A549 (cell line): ENCODE results near the gene ATP8B4. TPM values are rescaled to one million over a fixed set of nuclear protein-coding genes. Genes with fewer than 3 reads are reported as not detected.

Experiments
- ATAC-seq, 2 experiments: fragments of 200-7000 bp in 1 of 2; fragments of >200 bp in 1 of 2; cut with Nextera tagmentation in 1 of 2; cut with Tn5 transposase in 1 of 2; 3 replicates each; pipeline versions ENCODE4 v1.8.0 to v1.9.1; 2018 to 2020; ENCODE audit warnings: mild to moderate bottlenecking in 1 of 2, moderate library complexity in 1 of 2
- CTCF ChIA-PET: fragments of 300-600 bp; sonication (Branson Sonifier 250); formaldehyde crosslinking; extraction: SDS; loops from one replicate; lab custom pipeline; 2021; ENCODE audit warnings: antibody characterized with exemption, inconsistent platforms; lab: Yijun Ruan, JAX
- POLR2A ChIA-PET: fragments of 350-600 bp; formaldehyde crosslinking; extraction: SDS; loops from one replicate; lab custom pipeline; 2021; ENCODE audit warnings: antibody characterized with exemption, inconsistent platforms; lab: Yijun Ruan, JAX
- DNase-seq, 2 experiments: peaks; one replicate each; pipeline versions ENCODE4 v3.0.0 to v3.0.0-alpha.2; 2011 to 2016; ENCODE audit warnings: low read depth in 1 of 2, low spot score in 1 of 2
- FAIRE-seq: peaks from 2 replicates; lab custom pipeline; 2011; peaks lifted over from hg19 to GRCh38; lab: Jason Lieb, UNC
- H3K27ac ChIP-seq, 2 experiments: fragments of >200 bp; sonication (Bioruptor Twin); formaldehyde crosslinking; 3 replicates each; pipeline ENCODE4 v1.5.1; 2016 to 2017
- H3K4me1 ChIP-seq: fragments of >200 bp; sonication (Bioruptor Twin); formaldehyde crosslinking; 3 replicates; pipeline ENCODE4 v1.6.1; 2016
- H3K4me2 ChIP-seq: fragments of >200 bp; sonication (Bioruptor Twin); formaldehyde crosslinking; 3 replicates; pipeline ENCODE4 v1.6.1; 2016
- H3K4me3 ChIP-seq: fragments of >200 bp; sonication (Bioruptor Twin); formaldehyde crosslinking; 3 replicates; pipeline ENCODE4 v1.5.1; 2016
- H3K9me3 ChIP-seq: fragments of >200 bp; sonication (Bioruptor Twin); formaldehyde crosslinking; 3 replicates; pipeline ENCODE4 v1.6.1; 2016
- ATOH8 ChIP-seq: fragments of 250-450 bp; sonication (Bioruptor Pico); IDR thresholded peaks from 2 replicates; pipeline ENCODE4 v1.5.0; 2020; ENCODE audit warnings: low read depth, mild to moderate bottlenecking, moderate library complexity
- BHLHE40 ChIP-seq: IDR thresholded peaks from 2 replicates; pipeline ENCODE4 v1.6.1; 2012; ENCODE audit warnings: low read depth, low read length, inconsistent platforms
- CEBPB ChIP-seq, 2 experiments: fragments of >200 bp in 1 of 2; sonication (Bioruptor Twin) in 1 of 2; formaldehyde crosslinking in 1 of 2; IDR thresholded peaks; 2 replicates each; pipeline ENCODE4 v1.6.1; 2012 to 2016
- EP300 ChIP-seq, 2 experiments: fragments of >200 bp; sonication (Bioruptor Twin); formaldehyde crosslinking; IDR thresholded peaks; 2 replicates in 1 of 2; 3 replicates in 1 of 2; pipeline ENCODE4 v1.6.1; 2016 to 2017
- FOSL2 ChIP-seq, 2 experiments: fragments of 450-650 bp in 1 of 2; fragments of >200 bp in 1 of 2; sonication (Bioruptor Twin) in 1 of 2; formaldehyde crosslinking; IDR thresholded peaks; 2 replicates each; pipeline versions ENCODE4 v1.5.0 to v1.6.1; 2016 to 2020; ENCODE audit warnings: mild to moderate bottlenecking in 1 of 2, moderate library complexity in 1 of 2
- GATA3 ChIP-seq: IDR thresholded peaks from 2 replicates; pipeline ENCODE4 v1.6.1; 2012; ENCODE audit warnings: borderline replicate concordance
- HES2 ChIP-seq: fragments of >200 bp; sonication (Bioruptor Twin); formaldehyde crosslinking; IDR thresholded peaks from 2 replicates; pipeline ENCODE4 v1.6.1; 2016
- MAFK ChIP-seq: fragments of 450-650 bp; IDR thresholded peaks from 2 replicates; pipeline ENCODE4 v1.6.1; 2014; ENCODE audit not compliant: partially characterized antibody
- MAX ChIP-seq: IDR thresholded peaks from 2 replicates; pipeline ENCODE4 v1.6.1; 2012
- MAZ ChIP-seq: fragments of 150-350 bp; IDR thresholded peaks from 2 replicates; pipeline ENCODE4 v1.6.1; 2014; ENCODE audit warnings: antibody characterized with exemption, low read depth, low read length, borderline replicate concordance
- NPAS2 ChIP-seq: fragments of 250-450 bp; sonication (Bioruptor Pico); IDR thresholded peaks from 2 replicates; pipeline ENCODE4 v1.8.0; 2022; ENCODE audit warnings: mild to moderate bottlenecking, moderate library complexity, borderline replicate concordance
- NR3C1 ChIP-seq: fragments of >200 bp; sonication (Bioruptor Twin); formaldehyde crosslinking; IDR thresholded peaks from 3 replicates; pipeline ENCODE4 v1.6.1; 2017
- PHF8 ChIP-seq: fragments of 200-600 bp; sonication (generic); IDR thresholded peaks from 2 replicates; pipeline ENCODE4 v1.6.1; 2016; ENCODE audit warnings: low read depth, mild to moderate bottlenecking, antibody characterized with exemption, moderate library complexity, borderline replicate concordance
- REST ChIP-seq: fragments of 200-600 bp; sonication (generic); IDR thresholded peaks from 2 replicates; pipeline ENCODE4 v1.6.1; 2016; ENCODE audit warnings: antibody characterized with exemption, mild to moderate bottlenecking, moderate library complexity
- ZC3H11A ChIP-seq: fragments of 450-650 bp; IDR thresholded peaks from 2 replicates; pipeline ENCODE4 v1.6.1; 2014; ENCODE audit warnings: antibody characterized with exemption, mild to moderate bottlenecking
- ZNF302 ChIP-seq: fragments of 250-450 bp; sonication (Bioruptor Pico); IDR thresholded peaks from 2 replicates; pipeline ENCODE4 v1.9.0; 2021; ENCODE audit warnings: inconsistent platforms, mild to moderate bottlenecking, moderate library complexity
- WGBS: methylation state at CpG from one replicate; pipeline ENCODE4 v1.1.6; 2017; ENCODE audit errors: missing lambda C conversion rate; 5-methylcytosine and 5-hydroxymethylcytosine counted together
- polyA plus RNA-seq, 4 experiments: library from polyadenylated mRNA; depleted of rRNA in 3 of 4; stranded (reverse); fragments of >200 nt; fragmentation: RNase III in 1 of 4; extraction: RNeasy Plus Mini Kit Qiagen cat#74134 plus additional on column Dnase treatment in 1 of 4; gene quantifications; 2 replicates in 3 of 4; 3 replicates in 1 of 4; pipeline ENCODE4 v1.2.3, GENCODE V29; 2011 to 2017
- TF ChIP-seq, protein P1 (sequence below): fragments of >200 bp; sonication (Bioruptor Twin); formaldehyde crosslinking; IDR thresholded peaks from 3 replicates; pipeline ENCODE4 v1.5.1; 2016

ATP8B4 gene
- polyA plus RNA-seq, 2 of the 4 experiments (the other 2 are of a cell fraction) = 0.88 to 1.7 TPM

DNA sequence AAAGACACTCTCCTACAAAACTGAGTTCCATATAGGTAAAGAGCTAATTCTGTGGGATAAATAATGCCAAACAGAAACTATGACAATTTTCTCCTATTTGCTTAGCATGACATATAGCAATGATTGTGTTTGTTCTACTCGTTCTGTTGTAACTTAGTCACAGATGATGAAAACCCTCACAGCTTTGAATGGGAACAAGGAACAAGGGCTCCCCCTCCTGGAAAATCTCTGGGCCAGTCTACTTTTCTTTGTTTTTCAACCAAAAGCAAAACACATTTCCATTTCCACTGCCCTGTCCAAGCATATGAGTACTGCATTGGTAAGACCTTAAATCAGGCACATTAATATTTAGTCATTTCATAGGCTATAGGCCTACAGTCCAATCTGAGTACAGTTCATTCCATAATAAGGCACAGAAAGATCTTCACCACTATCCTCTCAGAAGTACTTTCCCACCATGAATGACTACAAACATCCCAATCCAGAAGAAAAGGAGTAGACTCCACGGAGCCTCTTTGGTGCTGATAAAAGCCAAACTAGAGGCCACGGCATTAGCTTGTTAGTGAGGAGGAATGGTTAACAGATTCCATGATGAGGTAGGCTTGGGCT is 67.1 kb downstream of the ATP8B4 start (continued):
- TF ChIP-seq FOSL2 (IDR thresholded peaks at IDR 0.05) = peak; percentile 54
- TF ChIP-seq FOSL2 (CRISPR knock-in tag; IDR thresholded peaks at IDR 0.05) = peak; percentile 90
- TF ChIP-seq, protein P1, sequence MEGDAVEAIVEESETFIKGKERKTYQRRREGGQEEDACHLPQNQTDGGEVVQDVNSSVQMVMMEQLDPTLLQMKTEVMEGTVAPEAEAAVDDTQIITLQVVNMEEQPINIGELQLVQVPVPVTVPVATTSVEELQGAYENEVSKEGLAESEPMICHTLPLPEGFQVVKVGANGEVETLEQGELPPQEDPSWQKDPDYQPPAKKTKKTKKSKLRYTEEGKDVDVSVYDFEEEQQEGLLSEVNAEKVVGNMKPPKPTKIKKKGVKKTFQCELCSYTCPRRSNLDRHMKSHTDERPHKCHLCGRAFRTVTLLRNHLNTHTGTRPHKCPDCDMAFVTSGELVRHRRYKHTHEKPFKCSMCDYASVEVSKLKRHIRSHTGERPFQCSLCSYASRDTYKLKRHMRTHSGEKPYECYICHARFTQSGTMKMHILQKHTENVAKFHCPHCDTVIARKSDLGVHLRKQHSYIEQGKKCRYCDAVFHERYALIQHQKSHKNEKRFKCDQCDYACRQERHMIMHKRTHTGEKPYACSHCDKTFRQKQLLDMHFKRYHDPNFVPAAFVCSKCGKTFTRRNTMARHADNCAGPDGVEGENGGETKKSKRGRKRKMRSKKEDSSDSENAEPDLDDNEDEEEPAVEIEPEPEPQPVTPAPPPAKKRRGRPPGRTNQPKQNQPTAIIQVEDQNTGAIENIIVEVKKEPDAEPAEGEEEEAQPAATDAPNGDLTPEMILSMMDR = peak; percentile 97
- TF ChIP-seq NR3C1 = no peak
- TF ChIP-seq ZC3H11A = no peak
- TF ChIP-seq HES2 = peak; percentile 66; the same call in 1 of the 2 replicates
- peak; percentile 90 to 96 for TF ChIP-seq CEBPB (IDR thresholded peaks at IDR 0.05)
- TF ChIP-seq PHF8 = no peak
- TF ChIP-seq REST = no peak
- no peak for TF ChIP-seq ZNF302 (CRISPR knock-in tag)
- TF ChIP-seq EP300 (IDR thresholded peaks at IDR 0.05) = peak in 1 of 2 experiments; percentile 24; a peak in 1 of 5 replicates

DNA sequence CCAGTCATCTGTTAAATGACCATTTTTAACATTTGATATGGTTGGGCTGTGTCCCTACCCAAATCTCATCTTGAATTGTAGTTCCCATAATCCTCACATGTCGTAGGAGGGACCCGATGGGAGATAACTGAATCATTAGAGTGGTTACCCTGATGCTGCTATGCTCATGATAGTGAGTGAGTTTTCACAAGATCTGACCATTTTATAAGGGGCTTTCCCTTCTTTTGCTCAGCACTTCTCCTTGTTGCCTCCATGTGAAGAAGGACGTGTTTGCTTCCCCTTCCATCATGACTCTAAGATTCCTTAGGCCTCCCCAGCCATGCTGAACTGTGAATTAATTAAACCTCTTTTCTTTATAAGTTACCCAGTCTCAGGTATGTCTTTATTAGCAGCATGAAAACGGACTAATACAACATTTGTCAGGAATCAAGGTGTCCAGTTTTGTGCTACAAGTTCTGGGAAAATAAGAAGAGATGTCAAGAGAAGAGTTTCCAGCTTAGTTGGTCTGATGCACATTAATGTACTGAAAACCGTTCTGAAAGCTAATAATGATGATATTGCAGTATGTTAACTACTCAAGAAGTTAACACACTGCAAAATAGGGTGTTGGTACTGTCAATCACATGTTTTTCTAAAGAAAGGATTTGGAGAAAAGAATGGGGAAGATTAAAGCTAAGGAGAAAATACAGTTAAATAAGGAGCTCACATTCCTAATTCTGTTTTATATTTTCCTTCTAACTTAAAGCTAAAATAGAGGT is 67.9 kb downstream of the ATP8B4 start:
- no peak for TF ChIP-seq NPAS2 (CRISPR knock-in tag)
- TF ChIP-seq MAX = no peak
- peak; percentile 76 for TF ChIP-seq MAFK
- no peak for TF ChIP-seq GATA3
- TF ChIP-seq, all 56 proteins: peak for 1
- DNase-seq (no peak), FAIRE-seq (peak; percentile 86), ATAC-seq (peak in 1 of 2 experiments; percentile 14; a peak in 2 of 6 replicates)
- Histone ChIP-seq H3K9me3 (no peaks in the 10 kb centered on the region), H3K4me3 (no peak overlapping the region; the same call in 2 of the 3 replicates), H3K4me1 (peaks cover 21% of the 10 kb centered on the region), H3K27ac (peak overlapping the region; percentile 61 to 77), H3K4me2 (peak overlapping the region; percentile 65)
- 74% methylated on average over 5 of the region's 5 CpGs for WGBS
- POLR2A ChIA-PET = interaction anchor here (0.6 to 1.1 kb wide), 3 partner anchors 219 to 882 kb away, joined by 3 read pairs; no protein-coding TSS in a partner anchor
- CTCF ChIA-PET = interaction anchor here (0.5 to 5.8 kb wide), 40 partner anchors 8 to 1211 kb away, joined by 3 to 41 read pairs (median 4); no protein-coding TSS in a partner anchor

DNA sequence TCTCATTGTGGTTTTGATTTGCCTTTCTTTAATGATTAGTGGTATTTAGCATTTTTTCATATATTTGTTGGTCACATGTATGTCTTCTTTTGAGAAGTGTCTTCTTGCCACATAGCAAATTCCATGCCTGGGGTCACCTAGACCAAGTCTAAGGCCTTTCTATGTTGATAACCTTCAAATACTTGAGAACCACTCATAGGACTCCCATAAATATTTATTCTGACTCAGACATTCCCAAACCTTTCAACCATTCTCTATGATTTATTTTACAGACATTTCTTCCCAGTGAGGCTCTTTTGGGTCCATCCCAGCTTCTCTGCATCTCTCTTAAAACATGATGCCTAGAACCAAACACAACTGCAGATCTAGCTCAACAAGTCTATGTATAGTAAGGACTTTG is 69.2 kb downstream of the ATP8B4 start:
- no peak overlapping the region for H3K4me3 ChIP-seq
- H3K9me3 ChIP-seq = no peaks in the 10 kb centered on the region
- peak in 1 of 2 experiments; percentile 47; a peak in 3 of 6 replicates for ATAC-seq
- ChIA-PET CTCF (interaction anchor here (1.1 to 3.9 kb wide), 2 partner anchors 95 to 147 kb away, joined by 3 to 21 read pairs; no protein-coding TSS in a partner anchor), POLR2A (no interaction called here)
- H3K4me1 ChIP-seq = peaks cover 21% of the 10 kb centered on the region
- TF ChIP-seq FOSL2 (IDR thresholded peaks at IDR 0.05) (no peak), FOSL2 (CRISPR knock-in tag; IDR thresholded peaks at IDR 0.05) (0 out of 2 replicates have a peak, but pooled peaks have one; percentile 26), HES2 (no peak), MAZ (no peak), BHLHE40 (no peak), ATOH8 (CRISPR knock-in tag) (0 out of 2 replicates have a peak, but pooled peaks have one; percentile 4)
- no peak overlapping the region for H3K4me2 ChIP-seq
- peak overlapping the region in 1 of 2 experiments; percentile 48; a peak in 3 of 6 replicates for H3K27ac ChIP-seq
- peak; percentile 36 for FAIRE-seq
- peak in 1 of 2 experiments; percentile 16 for DNase-seq
